Loucy (cell line): Measurements from ENCODE around the gene FAM107B.

Experiments used
- CTCF ChIP-seq: fragments of 200-600 bp; sonication (generic); conservative IDR thresholded peaks from 2 replicates; pipeline ENCODE4 v1.5.1; 2014; ENCODE audit warnings: mild to moderate bottlenecking, antibody characterized with exemption, low read length
- EZH2phosphoT487 ChIP-seq: fragments of 200-600 bp; IDR thresholded peaks from 2 replicates; pipeline ENCODE4 v1.6.1; 2018; ENCODE audit warnings: antibody characterized with exemption, mild to moderate bottlenecking, moderate library complexity, borderline replicate concordance

- TF ChIP-seq CTCF (no peak), EZH2phosphoT487 (no peak)
Measured at GRCh38 chr10:14498326-14498725, 276.4 kb downstream of the FAM107B start.
